Measurements from ENCODE around the gene EIF4B.

The EIF4B gene

DNA sequence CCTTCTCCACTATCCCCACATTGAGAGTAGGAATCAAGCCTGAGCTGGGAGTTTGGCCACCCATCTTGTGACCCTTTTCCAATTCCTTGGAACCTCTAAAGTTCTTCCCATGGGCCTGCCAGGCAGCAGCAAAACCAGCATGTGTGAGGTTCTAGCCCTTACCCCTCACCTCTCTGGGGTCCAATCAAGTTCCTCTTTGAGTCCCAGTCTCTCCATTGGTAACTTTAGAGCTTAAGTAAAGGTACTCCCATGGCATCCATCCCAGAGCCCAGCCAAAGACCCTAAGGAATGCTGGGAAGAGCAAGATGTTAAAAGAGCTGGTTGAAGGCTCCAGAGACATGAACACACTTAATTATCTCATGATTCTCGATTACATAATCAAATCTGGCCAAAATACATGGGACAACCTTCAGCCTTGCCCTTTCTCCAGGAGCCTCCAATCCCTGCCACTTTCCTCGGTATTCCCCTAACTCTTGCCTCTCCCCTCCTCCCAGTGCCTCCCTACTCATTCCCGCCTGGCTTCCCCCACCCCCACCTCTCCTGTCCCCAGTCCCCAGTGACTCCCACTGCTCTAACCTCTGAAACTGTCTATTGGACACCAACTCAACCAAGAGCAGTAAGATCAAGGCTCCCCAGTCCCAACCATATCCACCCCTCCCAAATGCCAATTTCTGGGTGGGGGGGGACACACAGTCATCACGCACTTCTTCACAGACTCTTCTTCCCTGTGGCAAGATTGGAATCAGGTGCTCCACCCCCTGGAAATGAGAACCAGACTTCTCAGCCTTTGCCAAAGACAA lies 38.8 kb downstream of the EIF4B start:
- no peak for DNase-seq (ENCODE audit: low spot score)

DNA sequence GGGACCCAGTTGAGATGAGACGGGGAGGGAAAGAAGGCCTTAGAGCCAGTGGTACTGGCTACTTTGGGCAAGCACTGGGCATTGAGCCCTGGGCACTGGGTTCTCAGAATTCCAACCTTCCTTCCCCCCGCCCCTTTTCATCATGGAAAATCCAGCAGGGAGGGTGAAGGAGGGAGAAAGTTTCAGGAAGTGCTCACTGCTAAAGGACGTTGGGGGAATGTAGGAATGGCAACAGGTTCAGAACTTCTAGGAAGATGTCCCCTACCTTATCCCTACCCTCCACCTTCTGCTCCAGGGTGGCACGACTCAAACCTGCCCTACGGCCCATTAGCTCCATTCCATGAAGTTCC lies 39.4 kb downstream of the EIF4B start:
- DNase-seq (ENCODE audit: low spot score), result no peak

DNA sequence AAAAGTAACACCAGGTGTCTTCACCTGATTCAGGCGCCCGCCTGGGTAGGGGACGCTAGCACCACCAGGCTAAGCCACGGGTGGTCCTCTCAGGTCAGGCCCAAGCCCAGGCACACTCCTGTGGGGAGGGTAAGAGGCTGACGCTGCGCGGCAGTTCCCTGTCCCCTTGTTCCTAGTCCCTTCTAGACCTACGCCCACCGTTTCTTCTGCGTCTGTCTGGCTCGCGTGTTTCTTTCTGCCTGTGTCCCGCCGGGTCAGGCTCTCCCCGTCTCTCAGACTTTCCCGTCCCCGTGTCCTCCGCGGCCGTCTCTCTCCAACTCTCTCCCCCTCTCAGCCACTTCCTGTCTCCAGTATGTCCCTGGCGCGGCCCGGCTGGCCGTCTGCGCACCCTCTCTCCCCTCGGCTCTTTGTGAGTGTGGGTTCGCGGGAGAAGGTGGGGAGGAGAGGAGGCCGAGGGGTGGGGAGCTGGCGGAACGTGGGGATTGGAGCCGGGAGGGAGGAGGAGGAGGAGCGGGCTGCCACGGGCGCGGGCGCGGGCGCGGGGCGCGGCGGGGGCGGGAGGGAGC lies 40.5 kb downstream of the EIF4B start:
- DNase-seq (ENCODE audit: low spot score), result peak; percentile 68

- peak; percentile 63 for DNase-seq (ENCODE audit: low spot score)
These were observed 41.2 kb downstream of the EIF4B start for GRCh38 chr12:53047221-53048032.

DNA sequence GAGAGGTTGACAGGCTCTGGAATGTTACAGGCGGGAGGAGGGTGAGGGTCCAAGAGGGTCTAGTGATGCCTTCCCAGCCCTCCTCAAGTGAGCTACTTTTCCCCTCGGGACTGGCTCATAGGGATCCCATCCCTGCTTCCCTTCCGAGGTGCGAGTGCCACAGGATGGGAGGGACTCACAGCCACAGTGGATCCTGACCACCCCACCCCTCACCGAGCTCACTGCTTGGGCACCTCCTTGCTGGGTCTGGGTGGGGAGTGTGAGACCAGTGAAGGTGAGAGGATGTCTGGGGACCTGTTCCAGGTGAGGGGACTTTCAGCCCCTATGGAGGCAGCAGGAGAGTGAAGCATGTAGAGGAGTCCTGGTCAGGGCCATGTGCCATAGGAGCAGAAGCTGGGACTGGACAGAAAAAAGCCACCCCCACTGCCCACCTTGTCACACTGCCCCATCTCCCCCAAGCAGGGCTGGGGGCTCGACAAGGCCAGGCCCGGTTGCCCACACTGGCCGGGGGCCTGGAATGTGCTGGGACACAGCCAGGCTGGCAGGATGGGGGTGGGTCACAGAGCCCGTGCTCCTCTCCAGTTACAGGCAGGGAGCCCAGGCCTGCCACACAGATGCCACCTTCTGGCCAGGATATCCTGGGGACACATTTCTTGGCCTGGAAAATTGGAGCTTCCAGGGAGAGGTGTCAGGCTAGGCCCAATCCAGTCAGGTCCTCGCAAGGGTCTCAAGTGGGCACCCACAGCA lies 42.0 kb downstream of the EIF4B start:
- DNase-seq (ENCODE audit: low spot score), result peak; percentile 91

DNA sequence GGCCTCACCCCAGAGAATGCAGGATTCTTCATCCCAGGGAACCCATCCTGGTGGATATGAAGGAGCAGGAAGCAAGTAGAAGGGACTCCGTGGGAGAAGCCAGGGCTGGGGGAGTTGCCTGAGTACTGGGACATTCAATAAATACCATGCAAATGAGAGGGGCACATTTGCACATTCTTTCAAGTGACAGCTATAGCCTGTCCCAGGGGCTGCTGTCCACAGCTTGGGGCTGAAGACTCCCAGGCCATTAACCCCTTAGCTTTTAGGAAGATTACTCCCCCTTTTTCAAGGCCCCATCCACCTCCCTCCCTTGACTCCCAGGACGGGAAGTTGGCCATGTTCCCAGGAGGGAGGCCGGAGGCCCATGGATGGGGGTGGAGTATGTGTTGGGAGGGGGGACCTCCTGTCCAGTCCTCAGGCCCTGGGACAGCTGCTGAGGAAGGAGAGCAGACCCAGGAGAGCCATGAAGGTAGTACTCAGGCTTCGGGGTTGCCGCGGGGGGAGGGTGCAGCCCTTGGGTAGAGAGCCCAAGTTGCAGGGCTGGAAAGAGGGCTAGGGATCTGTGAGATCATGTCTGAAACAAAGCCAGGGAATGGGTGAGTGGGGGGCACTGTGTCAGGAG lies 42.6 kb downstream of the EIF4B start:
- DNase-seq (ENCODE audit: low spot score), result no peak

- peak; percentile 56 for DNase-seq (ENCODE audit: low spot score)
These were observed 43.5 kb downstream of the EIF4B start, which contains the start of gene TNS2 for GRCh38 chr12:53049571-53050318. TNS2 (plus strand) TSS chr12:53050065; CDS start chr12:53050186, 121 bp downstream.

- DNase-seq (ENCODE audit: low spot score), result no peak
These were observed 44.3 kb downstream of the EIF4B start for GRCh38 chr12:53050426-53051057.

DNA sequence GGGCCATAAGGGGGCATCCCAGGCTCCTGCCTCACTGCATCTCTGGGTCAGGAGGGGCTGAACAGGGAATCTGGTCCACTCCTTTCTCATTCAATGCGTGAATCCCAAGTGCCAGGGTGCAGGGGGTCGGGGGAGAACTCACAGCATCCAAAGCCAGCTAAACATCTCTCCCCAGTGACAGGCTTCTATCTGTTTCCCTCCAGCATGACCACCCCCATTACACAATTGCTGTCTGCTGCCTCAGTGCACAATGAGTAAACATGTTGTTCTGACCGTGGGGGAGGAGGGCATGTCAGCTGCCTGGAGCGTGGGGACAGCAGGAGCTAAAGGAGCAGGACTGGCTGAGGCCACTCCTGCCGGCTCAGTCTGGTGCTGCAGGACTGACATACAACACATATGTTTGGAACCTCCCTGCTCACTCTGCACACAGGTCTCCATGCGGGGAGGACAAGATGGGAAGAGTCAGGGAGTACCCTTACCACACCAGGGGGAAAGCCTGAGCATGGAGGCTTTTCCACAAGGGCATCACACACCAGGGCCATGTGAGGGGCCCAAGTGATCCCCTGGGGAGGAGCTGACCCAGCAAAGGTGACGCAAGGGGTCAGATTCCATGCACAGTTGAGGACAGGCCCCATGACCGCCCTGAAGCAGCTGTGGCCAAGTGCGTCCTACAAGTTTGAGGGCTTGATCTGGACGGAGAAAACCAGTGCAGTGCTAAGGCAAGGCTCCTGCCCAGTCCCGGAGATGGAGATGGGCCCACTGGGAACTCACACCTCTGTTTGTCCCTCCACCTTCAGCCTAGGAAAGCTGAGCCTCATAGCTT lies 45.0 kb downstream of the EIF4B start:
- peak; percentile 59 for DNase-seq (ENCODE audit: low spot score)

GRCh38 chr12:53051881-53052412 lies 45.7 kb downstream of the EIF4B start:
- no peak for DNase-seq (ENCODE audit: low spot score)

DNA sequence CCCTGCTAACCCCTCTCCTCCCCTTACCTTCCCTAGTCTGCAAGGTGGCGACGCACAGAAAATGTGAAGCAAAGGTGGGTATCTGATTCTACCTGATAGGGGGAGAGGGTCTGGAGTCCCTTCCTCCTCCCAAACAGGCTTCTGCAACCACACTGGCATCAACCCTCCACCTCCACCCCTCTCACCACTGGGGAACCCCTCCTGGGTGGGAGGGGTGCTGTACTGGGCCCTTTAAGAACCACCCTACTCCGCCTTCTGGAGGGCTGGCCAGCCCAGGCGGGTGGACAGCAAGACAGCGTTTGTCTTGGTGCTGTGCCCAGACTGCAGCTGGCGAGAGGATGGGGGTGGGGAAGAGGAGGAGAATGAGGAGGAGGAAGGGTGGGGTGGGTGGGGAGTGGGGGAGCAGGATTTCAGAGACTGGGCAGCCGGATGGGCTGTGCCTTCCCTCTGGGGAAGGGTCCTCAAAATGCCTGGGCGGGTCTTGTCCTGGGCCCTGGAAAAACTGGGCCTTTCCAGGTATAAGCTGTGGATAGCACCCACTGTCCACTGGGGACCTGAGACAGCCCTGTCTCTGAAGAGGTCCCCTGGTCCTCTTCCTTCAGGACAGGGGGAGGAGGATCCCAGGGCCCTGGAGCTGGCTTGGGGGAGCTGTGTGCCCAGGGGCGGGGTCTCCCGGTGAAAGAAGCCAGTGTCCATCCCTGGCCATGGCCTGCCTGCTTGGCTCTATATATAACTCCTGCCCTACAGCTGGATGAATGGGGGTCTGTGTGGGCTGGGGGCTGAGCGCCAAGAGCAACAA lies 46.4 kb downstream of the EIF4B start:
- no peak for DNase-seq (ENCODE audit: low spot score)

- DNase-seq (ENCODE audit: low spot score), result peak; percentile 70
These were observed 47.2 kb downstream of the EIF4B start for GRCh38 chr12:53053218-53054111.

DNA sequence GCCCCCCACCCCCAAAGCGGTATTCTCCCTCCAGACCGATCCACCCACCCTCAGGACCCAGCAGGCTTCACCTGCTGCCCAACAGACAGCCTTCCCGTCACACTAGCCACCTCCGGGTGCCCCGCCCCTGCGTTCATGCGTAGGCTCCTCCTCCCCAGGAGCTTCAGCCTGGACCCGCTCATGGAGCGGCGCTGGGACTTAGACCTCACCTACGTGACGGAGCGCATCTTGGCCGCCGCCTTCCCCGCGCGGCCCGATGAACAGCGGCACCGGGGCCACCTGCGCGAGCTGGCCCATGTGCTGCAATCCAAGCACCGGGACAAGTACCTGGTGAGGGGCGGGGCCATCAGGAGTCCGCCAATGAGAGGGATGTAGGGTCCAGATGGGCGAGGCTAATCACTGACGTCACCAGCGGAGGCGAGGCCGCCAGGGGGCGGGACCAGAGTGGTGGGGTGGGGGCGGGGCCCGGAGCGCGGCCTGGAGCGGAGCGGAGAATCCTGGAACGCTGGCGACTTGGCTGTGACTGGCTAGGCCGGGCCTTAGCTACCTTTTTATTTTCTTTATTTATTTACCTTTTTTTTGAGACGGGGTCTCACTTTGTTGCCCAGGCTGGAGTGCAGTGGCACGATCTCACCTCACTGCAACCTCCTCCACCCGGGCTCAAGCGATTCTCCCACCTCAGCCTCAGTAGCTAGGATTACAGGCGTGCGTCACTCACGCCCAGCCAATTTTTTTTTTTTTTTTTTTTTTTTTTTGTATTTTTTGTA lies 48.0 kb downstream of the EIF4B start:
- DNase-seq (ENCODE audit: low spot score), result peak; percentile 98

GRCh38 chr12:53055471-53056266 lies 49.4 kb downstream of the EIF4B start:
- no peak for DNase-seq (ENCODE audit: low spot score)

DNA sequence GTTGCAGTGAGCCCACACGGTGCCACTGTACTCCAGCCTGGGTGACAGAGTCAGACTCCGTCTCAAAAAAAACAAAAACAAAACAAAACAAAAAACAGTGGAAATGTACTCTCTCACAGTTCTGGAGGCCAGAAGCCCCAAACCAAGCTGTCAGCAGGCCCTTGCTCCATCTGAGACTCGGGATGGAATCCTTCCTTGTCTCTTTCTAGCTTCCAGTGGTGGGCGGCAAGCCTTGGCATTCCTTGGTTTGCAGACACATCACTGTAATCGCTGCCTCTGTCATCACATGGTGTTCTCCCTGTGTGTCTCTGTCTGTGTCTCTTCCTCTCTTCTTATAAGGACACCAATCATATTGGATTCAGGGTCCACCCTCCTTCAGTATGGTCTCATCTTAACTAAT lies 50.0 kb downstream of the EIF4B start:
- DNase-seq (ENCODE audit: low spot score), result no peak

DNA sequence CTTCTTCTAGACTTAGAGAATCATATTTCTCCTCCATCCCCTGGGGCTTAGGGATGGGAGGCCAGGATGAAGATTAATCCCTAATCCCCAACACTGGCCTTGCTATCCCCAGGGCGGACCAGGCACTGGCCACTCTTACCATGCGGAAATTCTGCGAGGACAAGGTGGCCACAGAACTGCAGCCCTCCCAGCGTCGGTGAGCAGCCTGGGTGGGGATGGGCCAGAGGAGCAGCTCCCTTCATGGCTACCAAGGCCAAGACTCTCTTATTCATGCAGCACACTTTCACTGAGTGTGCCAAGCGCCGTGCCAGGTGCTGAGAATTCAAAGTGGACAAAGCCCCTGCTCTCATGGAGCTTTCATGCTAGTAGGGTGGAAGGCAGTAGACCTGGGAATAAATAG lies 50.6 kb downstream of the EIF4B start:
- no peak for DNase-seq (ENCODE audit: low spot score)

All from cerebellar cortex (tissue), 1 donor.